ENCODE measurements around the gene ZFP28. TPM values are rescaled to one million over a fixed set of nuclear protein-coding genes. Genes with fewer than 3 reads are reported as not detected.
A peak's percentile ranks its signal among the peaks of the same experiment; 100 is the strongest.

Gene ZFP28
- polyA plus RNA-seq, 1 of the 3 experiments (the other 2 are of a cell fraction): 3.5 TPM

DNA sequence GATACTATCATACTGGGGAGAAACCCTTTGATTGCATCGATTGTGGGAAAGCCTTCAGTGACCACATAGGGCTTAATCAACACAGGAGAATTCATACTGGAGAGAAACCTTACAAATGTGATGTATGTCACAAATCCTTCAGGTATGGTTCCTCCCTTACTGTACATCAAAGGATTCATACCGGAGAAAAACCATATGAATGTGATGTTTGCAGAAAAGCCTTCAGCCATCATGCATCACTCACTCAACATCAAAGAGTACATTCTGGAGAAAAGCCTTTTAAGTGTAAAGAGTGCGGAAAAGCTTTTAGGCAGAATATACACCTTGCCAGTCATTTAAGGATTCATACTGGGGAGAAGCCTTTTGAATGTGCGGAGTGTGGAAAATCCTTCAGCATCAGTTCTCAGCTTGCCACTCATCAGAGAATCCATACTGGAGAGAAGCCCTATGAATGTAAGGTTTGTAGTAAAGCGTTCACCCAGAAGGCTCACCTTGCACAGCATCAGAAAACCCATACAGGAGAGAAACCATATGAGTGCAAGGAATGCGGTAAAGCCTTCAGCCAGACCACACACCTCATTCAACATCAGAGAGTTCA is 15.6 kb downstream of the ZFP28 start:
- CTCF ChIA-PET: no interaction called here
- POLR2A ChIA-PET: no interaction called here
- H3K4me2 ChIP-seq: no peak overlapping the region
- H3K9me2 ChIP-seq: no peaks in the 10 kb centered on the region
- H3K9ac ChIP-seq: no peak overlapping the region
- H3K27ac ChIP-seq (ENCODE audit: low read depth in 2 of 2, low read length in 1 of 2): no peak overlapping the region
- no peak for TF ChIP-seq YY1 (IDR thresholded peaks at IDR 0.05; ENCODE audit: low read depth)
- no peak for TF ChIP-seq RXRA (IDR thresholded peaks at IDR 0.05; ENCODE audit: borderline replicate concordance, low read depth)
- no peak for TF ChIP-seq CHD2 (IDR thresholded peaks at IDR 0.05; ENCODE audit: low read length, partially characterized antibody)
- TF ChIP-seq EP300 (IDR thresholded peaks at IDR 0.05; ENCODE audit: borderline replicate concordance in 1 of 2, low read depth in 1 of 2, low read length in 1 of 2): no peak
- no peak for TF ChIP-seq FOXJ3 (CRISPR knock-in tag; IDR thresholded peaks at IDR 0.05)
- no peak for TF ChIP-seq RCOR1 (IDR thresholded peaks at IDR 0.05; ENCODE audit: low read length)
- TF ChIP-seq, protein P1, sequence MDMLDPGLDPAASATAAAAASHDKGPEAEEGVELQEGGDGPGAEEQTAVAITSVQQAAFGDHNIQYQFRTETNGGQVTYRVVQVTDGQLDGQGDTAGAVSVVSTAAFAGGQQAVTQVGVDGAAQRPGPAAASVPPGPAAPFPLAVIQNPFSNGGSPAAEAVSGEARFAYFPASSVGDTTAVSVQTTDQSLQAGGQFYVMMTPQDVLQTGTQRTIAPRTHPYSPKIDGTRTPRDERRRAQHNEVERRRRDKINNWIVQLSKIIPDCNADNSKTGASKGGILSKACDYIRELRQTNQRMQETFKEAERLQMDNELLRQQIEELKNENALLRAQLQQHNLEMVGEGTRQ (IDR thresholded peaks at IDR 0.05; ENCODE audit: borderline replicate concordance, low read depth, low read length): no peak
- TF ChIP-seq JUND (IDR thresholded peaks at IDR 0.05): no peak
- no peak for TF ChIP-seq GABPA (IDR thresholded peaks at IDR 0.05; ENCODE audit: low read depth)
- TF ChIP-seq SMC3 (IDR thresholded peaks at IDR 0.05; ENCODE audit: low read depth, low read length): no peak
- no peak for TF ChIP-seq FOSL2 (IDR thresholded peaks at IDR 0.05; ENCODE audit: borderline replicate concordance, low read depth)
- no peak for TF ChIP-seq TCF12 (IDR thresholded peaks at IDR 0.05)
- TF ChIP-seq SIN3A (IDR thresholded peaks at IDR 0.05; ENCODE audit: borderline replicate concordance, low read depth, low read length): no peak
- no peak for TF ChIP-seq ELF1 (IDR thresholded peaks at IDR 0.05)
- TF ChIP-seq, protein P2, sequence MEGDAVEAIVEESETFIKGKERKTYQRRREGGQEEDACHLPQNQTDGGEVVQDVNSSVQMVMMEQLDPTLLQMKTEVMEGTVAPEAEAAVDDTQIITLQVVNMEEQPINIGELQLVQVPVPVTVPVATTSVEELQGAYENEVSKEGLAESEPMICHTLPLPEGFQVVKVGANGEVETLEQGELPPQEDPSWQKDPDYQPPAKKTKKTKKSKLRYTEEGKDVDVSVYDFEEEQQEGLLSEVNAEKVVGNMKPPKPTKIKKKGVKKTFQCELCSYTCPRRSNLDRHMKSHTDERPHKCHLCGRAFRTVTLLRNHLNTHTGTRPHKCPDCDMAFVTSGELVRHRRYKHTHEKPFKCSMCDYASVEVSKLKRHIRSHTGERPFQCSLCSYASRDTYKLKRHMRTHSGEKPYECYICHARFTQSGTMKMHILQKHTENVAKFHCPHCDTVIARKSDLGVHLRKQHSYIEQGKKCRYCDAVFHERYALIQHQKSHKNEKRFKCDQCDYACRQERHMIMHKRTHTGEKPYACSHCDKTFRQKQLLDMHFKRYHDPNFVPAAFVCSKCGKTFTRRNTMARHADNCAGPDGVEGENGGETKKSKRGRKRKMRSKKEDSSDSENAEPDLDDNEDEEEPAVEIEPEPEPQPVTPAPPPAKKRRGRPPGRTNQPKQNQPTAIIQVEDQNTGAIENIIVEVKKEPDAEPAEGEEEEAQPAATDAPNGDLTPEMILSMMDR (IDR thresholded peaks at IDR 0.05): no peak
- TF ChIP-seq FOXM1 (IDR thresholded peaks at IDR 0.05; ENCODE audit: low read depth): no peak
- TF ChIP-seq GATA2 (CRISPR knock-in tag; IDR thresholded peaks at IDR 0.05): no peak
- no peaks in the 10 kb centered on the region for H3K79me2 ChIP-seq (ENCODE audit: insufficient read depth)
- H3K4me1 ChIP-seq (ENCODE audit: control insufficient read depth in 1 of 2, insufficient read depth in 2 of 2, low read depth in 1 of 2, low read length in 1 of 2): no peaks in the 10 kb centered on the region
- no peak overlapping the region for H2AFZ ChIP-seq (ENCODE audit: low read depth)
- H3K36me3 ChIP-seq (replicated peaks in 1 of 2; ENCODE audit: control insufficient read depth in 1 of 2, insufficient read depth in 2 of 2, low read length in 1 of 2): peaks cover 47 to 60% of the 10 kb centered on the region in 2 experiments
- WGBS (ENCODE audit: low lambda C conversion rate): 76% methylated on average over 6 of the region's 6 CpGs
- H3K27me3 ChIP-seq (ENCODE audit: insufficient read depth): no peaks in the 10 kb centered on the region
- no peak for DNase-seq
- peaks cover 52% of the 10 kb centered on the region for H3K9me3 ChIP-seq
- H3K4me3 ChIP-seq (ENCODE audit: low read depth in 2 of 2, low read length in 1 of 2): peak overlapping the region in 1 of 2 experiments; percentile 14; a peak in 1 of 4 replicates
- no peaks in the 10 kb centered on the region for H4K20me1 ChIP-seq (ENCODE audit: insufficient read depth)
- no peaks in the 10 kb centered on the region for H3F3A ChIP-seq (replicated peaks; ENCODE audit: insufficient read depth)

DNA sequence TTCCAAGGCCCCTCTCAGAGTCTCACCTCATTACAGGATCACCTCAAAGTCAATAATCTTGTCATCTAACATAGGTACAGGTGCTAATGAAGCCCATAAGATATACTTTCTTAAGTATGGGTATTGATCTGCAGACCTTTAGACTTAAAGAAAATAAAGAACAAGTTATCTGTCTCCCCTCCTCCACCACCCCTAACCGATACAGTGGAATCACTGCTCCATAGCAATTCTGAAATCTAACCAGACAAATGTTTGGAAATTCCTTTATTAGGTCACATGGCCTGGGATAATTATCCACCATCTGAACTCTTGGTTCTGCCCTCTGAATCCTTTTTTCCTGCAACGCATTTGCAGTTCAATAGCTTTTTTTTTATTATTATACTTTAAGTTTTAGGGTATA is 24.0 kb downstream of the ZFP28 start:
- Histone ChIP-seq H3K4me1 (ENCODE audit: control insufficient read depth in 1 of 2, insufficient read depth in 2 of 2, low read depth in 1 of 2, low read length in 1 of 2) (peaks cover 0 to under 1% of the 10 kb centered on the region in 2 experiments; a peak in 1 of 4 replicates), H2AFZ (ENCODE audit: low read depth) (no peak overlapping the region), H3K79me2 (ENCODE audit: insufficient read depth) (no peaks in the 10 kb centered on the region), H3K9me2 (no peaks in the 10 kb centered on the region), H3K27ac (ENCODE audit: low read depth in 2 of 2, low read length in 1 of 2) (no peak overlapping the region), H3K27me3 (ENCODE audit: insufficient read depth) (no peaks in the 10 kb centered on the region), H3K9ac (no peak overlapping the region), H3K9me3 (peaks cover 24% of the 10 kb centered on the region; the same call in 1 of the 2 replicates), H3K36me3 (replicated peaks in 1 of 2; ENCODE audit: control insufficient read depth in 1 of 2, insufficient read depth in 2 of 2, low read length in 1 of 2) (peaks cover 0 to 16% of the 10 kb centered on the region in 2 experiments), H3K4me2 (no peak overlapping the region), H3K4me3 (ENCODE audit: low read depth in 2 of 2, low read length in 1 of 2) (no peak overlapping the region; a peak in 1 of 4 replicates), H4K20me1 (ENCODE audit: insufficient read depth) (no peaks in the 10 kb centered on the region), H3F3A (replicated peaks; ENCODE audit: insufficient read depth) (peaks cover 6% of the 10 kb centered on the region)
- 70% methylated on average over 2 of the region's 2 CpGs for WGBS (ENCODE audit: low lambda C conversion rate)
- no peak for DNase-seq
- TF ChIP-seq FOSL2 (IDR thresholded peaks at IDR 0.05; ENCODE audit: borderline replicate concordance, low read depth): no peak
- no peak for TF ChIP-seq ELF1 (IDR thresholded peaks at IDR 0.05)
- no peak for TF ChIP-seq SMC3 (IDR thresholded peaks at IDR 0.05; ENCODE audit: low read depth, low read length)
- TF ChIP-seq ZBTB33 (IDR thresholded peaks at IDR 0.05; ENCODE audit: borderline replicate concordance, low read depth): no peak
- TF ChIP-seq TAF1 (IDR thresholded peaks at IDR 0.05; ENCODE audit: borderline replicate concordance, low read depth, low read length): no peak
- TF ChIP-seq MAX (IDR thresholded peaks at IDR 0.05; ENCODE audit: low read depth): no peak
- no peak for TF ChIP-seq GATA2 (CRISPR knock-in tag; IDR thresholded peaks at IDR 0.05)
- CTCF ChIA-PET: no interaction called here
- POLR2A ChIA-PET: no interaction called here
